ENCODE data around the gene LYZ.
A peak's percentile ranks its signal among the peaks of the same experiment; 100 is the strongest.
"Not testable (repeated sequence)": the region's sequence is repeated elsewhere in the genome, so short reads cannot be mapped to it uniquely, and the experiment has no call there.

The LYZ gene

GRCh38 chr12:69348162-69348938, at the start of gene LYZ:
LYZ (plus strand) TSS chr12:69348381; CDS start chr12:69348409, 28 bp downstream.
- DNase-seq (ENCODE audit: low spot score), result no peak

GRCh38 chr12:69298947-69299346, 49.2 kb upstream of the LYZ start:
- no peak for DNase-seq (ENCODE audit: low spot score)

GRCh38 chr12:69304284-69304683, 43.9 kb upstream of the LYZ start:
- DNase-seq (ENCODE audit: low spot score), result no peak

- no peak for DNase-seq (ENCODE audit: low spot score)
Observed at GRCh38 chr12:69309461-69309860, 38.7 kb upstream of the LYZ start.

GRCh38 chr12:69313209-69313608, 35.0 kb upstream of the LYZ start:
- no peak for DNase-seq (ENCODE audit: low spot score)

GRCh38 chr12:69316784-69317183, 31.4 kb upstream of the LYZ start:
- not testable (repeated sequence) for DNase-seq (ENCODE audit: low spot score)

- not testable (repeated sequence) for DNase-seq (ENCODE audit: low spot score)
Observed at GRCh38 chr12:69317233-69317632, 30.9 kb upstream of the LYZ start.

GRCh38 chr12:69318225-69318624, 30.0 kb upstream of the LYZ start:
- DNase-seq (ENCODE audit: low spot score), result no peak

GRCh38 chr12:69321351-69321750, 26.8 kb upstream of the LYZ start:
- no peak for DNase-seq (ENCODE audit: low spot score)

GRCh38 chr12:69324797-69325466, 23.2 kb upstream of the LYZ start:
- no peak for DNase-seq (ENCODE audit: low spot score)

GRCh38 chr12:69328426-69328825, 19.8 kb upstream of the LYZ start:
- no peak for DNase-seq (ENCODE audit: low spot score)

GRCh38 chr12:69329669-69330428, 18.3 kb upstream of the LYZ start:
- DNase-seq (ENCODE audit: low spot score), result no peak

GRCh38 chr12:69330475-69331473, 17.4 kb upstream of the LYZ start:
- DNase-seq (ENCODE audit: low spot score), result peak; percentile 46

- DNase-seq (ENCODE audit: low spot score), result no peak
Observed at GRCh38 chr12:69331519-69331908, 16.7 kb upstream of the LYZ start.

- no peak for DNase-seq (ENCODE audit: low spot score)
Observed at GRCh38 chr12:69331909-69332684, 16.1 kb upstream of the LYZ start.

- no peak for DNase-seq (ENCODE audit: low spot score)
Observed at GRCh38 chr12:69332815-69333358, 15.3 kb upstream of the LYZ start.

GRCh38 chr12:69334158-69334557, 14.0 kb upstream of the LYZ start:
- no peak for DNase-seq (ENCODE audit: low spot score)

GRCh38 chr12:69337311-69338090, 10.7 kb upstream of the LYZ start:
- no peak for DNase-seq (ENCODE audit: low spot score)

GRCh38 chr12:69338120-69338859, 9.9 kb upstream of the LYZ start:
- no peak for DNase-seq (ENCODE audit: low spot score)
